Activated CD4-positive, alpha-beta T cell treated with anti-CD3 and anti-CD28 coated beads, Interleukin-2, amount 10 ng/mL, durations not matched to agents 24 days and 14 days (primary cell): Measurements from ENCODE around the gene FAM120C. TPM values are rescaled to one million over a fixed set of nuclear protein-coding genes. Genes with fewer than 3 reads are reported as not detected.

Experiments used
- DNase-seq: peaks from one replicate; pipeline ENCODE4 v3.0.0; 2022
- H3K27ac Mint-ChIP-seq: one replicate; pipeline ENCODE4 v1.8.0; 2022; ENCODE audit warnings: mild to moderate bottlenecking, mixed read lengths
- H3K27me3 Mint-ChIP-seq: one replicate; pipeline ENCODE4 v1.8.0; 2022; ENCODE audit warnings: mixed read lengths
- H3K36me3 Mint-ChIP-seq: one replicate; pipeline ENCODE4 v1.8.0; 2022; ENCODE audit warnings: low read depth, mild to moderate bottlenecking, mixed read lengths
- H3K4me1 Mint-ChIP-seq: one replicate; pipeline ENCODE4 v1.8.0; 2021; ENCODE audit warnings: mixed read lengths
- H3K4me3 Mint-ChIP-seq: one replicate; pipeline ENCODE4 v1.8.0; 2022; ENCODE audit warnings: mild to moderate bottlenecking, moderate library complexity, mixed read lengths
- H3K9me3 Mint-ChIP-seq: one replicate; pipeline ENCODE4 v1.8.0; 2021; ENCODE audit warnings: mixed read lengths
- intact Hi-C: fragments of 100-400 bp; cut with micrococcal nuclease; formaldehyde crosslinking; loops from one replicate; pipeline ENCODE4 v1.15.1; 2023
- total RNA-seq: library from RNA; stranded (reverse); gene quantifications from 2 replicates; pipeline ENCODE4 v1.2.3, GENCODE V29; 2022

Gene FAM120C
- total RNA-seq, 1 donor from 2014 or later, result 10.8 TPM

GRCh38 chrX:54089191-54089590, 93.9 kb downstream of the FAM120C start:
- DNase-seq, result no peak
- Mint-ChIP-seq H3K36me3 (no peaks in the 10 kb centered on the region), H3K27ac (no peak overlapping the region), H3K4me3 (no peak overlapping the region), H3K27me3 (no peaks in the 10 kb centered on the region), H3K4me1 (no peaks in the 10 kb centered on the region), H3K9me3 (no peaks in the 10 kb centered on the region)
- intact Hi-C loops, result no loop called here

- Mint-ChIP-seq H3K9me3 (no peaks in the 10 kb centered on the region), H3K27ac (no peak overlapping the region), H3K36me3 (no peaks in the 10 kb centered on the region), H3K4me1 (no peaks in the 10 kb centered on the region), H3K4me3 (no peak overlapping the region), H3K27me3 (no peaks in the 10 kb centered on the region)
- intact Hi-C loops, result no loop called here
- DNase-seq, result no peak
Measured at GRCh38 chrX:54087661-54088060, 95.4 kb downstream of the FAM120C start.

GRCh38 chrX:54085666-54086065, 97.4 kb downstream of the FAM120C start:
- H3K9me3 Mint-ChIP-seq, result no peaks in the 10 kb centered on the region
- intact Hi-C loops, result no loop called here
- no peak overlapping the region for H3K27ac Mint-ChIP-seq

GRCh38 chrX:54076903-54077302, 106.2 kb downstream of the FAM120C start:
- Mint-ChIP-seq H3K36me3 (no peaks in the 10 kb centered on the region), H3K4me1 (no peaks in the 10 kb centered on the region), H3K4me3 (no peak overlapping the region), H3K27me3 (no peaks in the 10 kb centered on the region), H3K27ac (no peak overlapping the region), H3K9me3 (no peaks in the 10 kb centered on the region)
- intact Hi-C loops, result no loop called here
- DNase-seq, result no peak

More at GRCh38 chrX:54085666-54086065, 97.4 kb downstream of the FAM120C start:
- H3K27me3 Mint-ChIP-seq, result no peaks in the 10 kb centered on the region
- no peaks in the 10 kb centered on the region for H3K4me1 Mint-ChIP-seq
- no peak for DNase-seq
- H3K36me3 Mint-ChIP-seq, result no peaks in the 10 kb centered on the region
- no peak overlapping the region for H3K4me3 Mint-ChIP-seq

GRCh38 chrX:54074826-54075225, 108.2 kb downstream of the FAM120C start:
- no peak overlapping the region for H3K27ac Mint-ChIP-seq
- no peaks in the 10 kb centered on the region for H3K27me3 Mint-ChIP-seq
- no peaks in the 10 kb centered on the region for H3K36me3 Mint-ChIP-seq
- intact Hi-C loops, result no loop called here
- H3K9me3 Mint-ChIP-seq, result no peaks in the 10 kb centered on the region
- no peak overlapping the region for H3K4me3 Mint-ChIP-seq
- DNase-seq, result no peak
- no peaks in the 10 kb centered on the region for H3K4me1 Mint-ChIP-seq

GRCh38 chrX:54067766-54068165, 115.3 kb downstream of the FAM120C start:
- Mint-ChIP-seq H3K36me3 (no peaks in the 10 kb centered on the region), H3K27ac (no peak overlapping the region), H3K9me3 (no peaks in the 10 kb centered on the region), H3K27me3 (no peaks in the 10 kb centered on the region), H3K4me1 (no peaks in the 10 kb centered on the region), H3K4me3 (no peak overlapping the region)
- intact Hi-C loops, result no loop called here
- no peak for DNase-seq

GRCh38 chrX:54066841-54067240, 116.2 kb downstream of the FAM120C start:
- H3K9me3 Mint-ChIP-seq, result no peaks in the 10 kb centered on the region
- no peak overlapping the region for H3K27ac Mint-ChIP-seq
- no peaks in the 10 kb centered on the region for H3K27me3 Mint-ChIP-seq
- no peaks in the 10 kb centered on the region for H3K4me1 Mint-ChIP-seq
- no peak for DNase-seq
- no peaks in the 10 kb centered on the region for H3K36me3 Mint-ChIP-seq
- no peak overlapping the region for H3K4me3 Mint-ChIP-seq
- intact Hi-C loops, result no loop called here

- Mint-ChIP-seq H3K9me3 (no peaks in the 10 kb centered on the region), H3K4me3 (no peak overlapping the region), H3K4me1 (no peaks in the 10 kb centered on the region), H3K27me3 (no peaks in the 10 kb centered on the region), H3K36me3 (no peaks in the 10 kb centered on the region), H3K27ac (no peak overlapping the region)
- intact Hi-C loops, result no loop called here
- no peak for DNase-seq
Measured at GRCh38 chrX:54064564-54064963, 118.5 kb downstream of the FAM120C start.

- Mint-ChIP-seq H3K27me3 (no peaks in the 10 kb centered on the region), H3K4me1 (no peaks in the 10 kb centered on the region), H3K4me3 (no peak overlapping the region), H3K27ac (no peak overlapping the region), H3K9me3 (no peaks in the 10 kb centered on the region), H3K36me3 (no peaks in the 10 kb centered on the region)
- no peak for DNase-seq
- intact Hi-C loops, result no loop called here
Measured at GRCh38 chrX:54063361-54063760, 119.7 kb downstream of the FAM120C start.

- no peaks in the 10 kb centered on the region for H3K27me3 Mint-ChIP-seq
Measured at GRCh38 chrX:54049801-54050200, 133.3 kb downstream of the FAM120C start.

GRCh38 chrX:54048412-54048811, 134.6 kb downstream of the FAM120C start:
- H3K9me3 Mint-ChIP-seq, result no peaks in the 10 kb centered on the region
- no peak overlapping the region for H3K27ac Mint-ChIP-seq
- H3K4me3 Mint-ChIP-seq, result no peak overlapping the region
- H3K27me3 Mint-ChIP-seq, result no peaks in the 10 kb centered on the region
- intact Hi-C loops, result loop anchor here (10.0 kb wide), 1 partner anchor 964 kb away; the partner anchor contains the start of gene TSPYL2
- no peaks in the 10 kb centered on the region for H3K36me3 Mint-ChIP-seq
- DNase-seq, result no peak
- peaks cover 11% of the 10 kb centered on the region for H3K4me1 Mint-ChIP-seq

More at GRCh38 chrX:54049801-54050200, 133.3 kb downstream of the FAM120C start:
- H3K9me3 Mint-ChIP-seq, result no peaks in the 10 kb centered on the region
- intact Hi-C loops, result loop anchor here (10.0 kb wide), 1 partner anchor 965 kb away; the partner anchor contains the start of gene TSPYL2
- H3K4me3 Mint-ChIP-seq, result no peak overlapping the region
- H3K4me1 Mint-ChIP-seq, result peaks cover 9% of the 10 kb centered on the region
- no peak for DNase-seq
- H3K27ac Mint-ChIP-seq, result no peak overlapping the region
- no peaks in the 10 kb centered on the region for H3K36me3 Mint-ChIP-seq

GRCh38 chrX:54045563-54046228, 137.4 kb downstream of the FAM120C start:
- H3K4me3 Mint-ChIP-seq, result peak overlapping the region; percentile 93
- DNase-seq, result no peak
- H3K27ac Mint-ChIP-seq, result peak overlapping the region; percentile 98
- H3K9me3 Mint-ChIP-seq, result no peaks in the 10 kb centered on the region
- H3K4me1 Mint-ChIP-seq, result peaks cover 12% of the 10 kb centered on the region
- H3K27me3 Mint-ChIP-seq, result no peaks in the 10 kb centered on the region
- peaks cover 15% of the 10 kb centered on the region for H3K36me3 Mint-ChIP-seq
- intact Hi-C loops, result loop anchor here (10.0 kb wide), 1 partner anchor 961 kb away; the partner anchor contains the start of gene TSPYL2

- H3K4me3 Mint-ChIP-seq, result peak overlapping the region; percentile 93
- H3K4me1 Mint-ChIP-seq, result peaks cover 16% of the 10 kb centered on the region
- peak overlapping the region; percentile 98 for H3K27ac Mint-ChIP-seq
- no peaks in the 10 kb centered on the region for H3K27me3 Mint-ChIP-seq
- intact Hi-C loops, result loop anchor here (1.0 to 10.0 kb wide), 9 partner anchors 133 to 1117 kb away; partner anchors contain the start of genes FAM120C, RIBC1, SMC1A and TSPYL2
- no peak for DNase-seq
- H3K36me3 Mint-ChIP-seq, result peaks cover 18% of the 10 kb centered on the region
- no peaks in the 10 kb centered on the region for H3K9me3 Mint-ChIP-seq
Measured at GRCh38 chrX:54044877-54045338, 138.1 kb downstream of the FAM120C start.

- H3K36me3 Mint-ChIP-seq, result peaks cover 20% of the 10 kb centered on the region
- H3K4me1 Mint-ChIP-seq, result peaks cover 16% of the 10 kb centered on the region
- intact Hi-C loops, result loop anchor here (1.0 to 10.0 kb wide), 9 partner anchors 134 to 1118 kb away; partner anchors contain the start of genes FAM120C, RIBC1, SMC1A and TSPYL2
- H3K27me3 Mint-ChIP-seq, result no peaks in the 10 kb centered on the region
- no peaks in the 10 kb centered on the region for H3K9me3 Mint-ChIP-seq
- H3K27ac Mint-ChIP-seq, result peak within 1 kb of the TSS; percentile 98
- H3K4me3 Mint-ChIP-seq, result peak within 1 kb of the TSS; percentile 93
- peak; percentile 98 for DNase-seq
Measured at GRCh38 chrX:54044126-54044876, 138.8 kb downstream of the FAM120C start, which contains the start of gene PHF8. TSS of gene PHF8 (minus strand) at chrX:54044473. CDS start at chrX:54042728, 1,745 bp downstream.
